Motor neuron (in vitro differentiated cells): ENCODE measurements around the gene ESR1. TPM values are rescaled to one million over a fixed set of nuclear protein-coding genes. Genes with fewer than 3 reads are reported as not detected.

Experiments used
- ATAC-seq, 8 experiments: fragments of 200-7000 bp; cut with Tn5 transposase; replicated peaks in 6 of 8; 2 replicates each; pipeline ENCODE4 v1.8.0; 2021; ENCODE audit warnings: mild to moderate bottlenecking in 8 of 8, moderate library complexity in 8 of 8
- H3K27ac ChIP-seq, 2 donors: fragments of 250-450 bp; sonication (Bioruptor Pico); 2 replicates each; pipeline ENCODE4 v1.9.0; 2021; ENCODE audit warnings: antibody characterized with exemption in 2 of 2, mild to moderate bottlenecking in 2 of 2, moderate library complexity in 1 of 2
- H3K4me1 ChIP-seq, 2 donors: fragments of 250-450 bp; sonication (Bioruptor Pico); replicated peaks in 1 of 2; 2 replicates each; pipeline ENCODE4 v1.6.1; 2021; ENCODE audit warnings: antibody characterized with exemption in 2 of 2, mild to moderate bottlenecking in 2 of 2, moderate library complexity in 1 of 2
- H3K4me3 ChIP-seq, 5 donors: fragments of 250-450 bp; sonication (Bioruptor Pico); 2 replicates each; pipeline ENCODE4 v1.9.0; 2021; ENCODE audit warnings: antibody characterized with exemption in 5 of 5, mild to moderate bottlenecking in 5 of 5, moderate library complexity in 4 of 5
- WGBS, 10 experiments: fragments of 450-650 bp; shearing (Covaris generic); methylation state at CpG; one replicate each; pipeline ENCODE4 v1.0.0; 2022; 5-methylcytosine and 5-hydroxymethylcytosine counted together
- in situ Hi-C, 9 experiments: fragments of 400-800 bp; cut with MboI; loops; one replicate each; pipeline ENCODE4 v1.15.0; 2021; ENCODE audit warnings: low sequenced_read_pairs in 9 of 9, low pct_unique_long_range_greater_than_20kb in 2 of 9; ENCODE audit not compliant: unreplicated experiment in 9 of 9
- total RNA-seq, 8 experiments: library from RNA; unstranded; fragments of 300-600 nt; gene quantifications; 2 replicates each; pipeline versions ENCODE4 v1.2.3 to v1.2.4, GENCODE V29; 2022

Gene ESR1
- total RNA-seq, 8 experiments from 2014 or later, result 0.24 to 1.4 (median 0.77) TPM

GRCh38 chr6:152173957-152174356 lies 366.5 kb downstream of the ESR1 start:
- 33 to 100% (median 92%) methylated on average over 1 to 2 of the region's 2 CpGs for WGBS, 10 experiments
- Histone ChIP-seq H3K4me3 (no peak overlapping the region), H3K4me1 (no peaks in the 10 kb centered on the region), H3K27ac (no peak overlapping the region)
- in situ Hi-C loops, result no loop called here
- ATAC-seq, result no peak

DNA sequence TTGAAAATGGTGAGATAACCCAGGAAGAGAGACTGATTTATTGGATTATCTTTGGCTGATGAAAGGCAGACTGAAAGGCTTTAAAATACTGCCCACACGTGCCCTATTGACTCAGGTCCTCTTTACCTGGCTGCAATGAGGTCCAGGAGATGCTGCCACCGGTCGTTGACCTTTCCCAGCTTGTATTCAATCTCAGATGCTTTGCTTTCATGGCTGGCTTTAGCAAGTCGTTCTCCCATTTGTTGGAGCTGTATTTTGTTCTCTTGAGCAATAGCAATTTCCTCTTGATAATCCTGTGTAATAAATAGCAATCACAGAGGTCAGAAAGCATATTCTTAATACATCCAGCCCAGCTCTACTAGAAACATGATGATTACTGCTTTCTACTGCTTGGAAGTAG lies 368.8 kb downstream of the ESR1 start:
- WGBS, 10 experiments, result 17 to 100% (median 76%) methylated on average over 1 to 4 of the region's 4 CpGs; no CpG with 5 or more reads in 1 of the 10 experiments
- H3K27ac ChIP-seq, result no peak overlapping the region
- no peaks in the 10 kb centered on the region for H3K4me1 ChIP-seq
- no peak overlapping the region for H3K4me3 ChIP-seq
- ATAC-seq, result no peak
- in situ Hi-C loops, result no loop called here
